ENCODE results near the gene CALR3. TPM values are rescaled to one million over a fixed set of nuclear protein-coding genes. Genes with fewer than 3 reads are reported as not detected.
"Not testable (repeated sequence)": the region's sequence is repeated elsewhere in the genome, so short reads cannot be mapped to it uniquely, and the experiment has no call there.

CALR3 gene, protein sequence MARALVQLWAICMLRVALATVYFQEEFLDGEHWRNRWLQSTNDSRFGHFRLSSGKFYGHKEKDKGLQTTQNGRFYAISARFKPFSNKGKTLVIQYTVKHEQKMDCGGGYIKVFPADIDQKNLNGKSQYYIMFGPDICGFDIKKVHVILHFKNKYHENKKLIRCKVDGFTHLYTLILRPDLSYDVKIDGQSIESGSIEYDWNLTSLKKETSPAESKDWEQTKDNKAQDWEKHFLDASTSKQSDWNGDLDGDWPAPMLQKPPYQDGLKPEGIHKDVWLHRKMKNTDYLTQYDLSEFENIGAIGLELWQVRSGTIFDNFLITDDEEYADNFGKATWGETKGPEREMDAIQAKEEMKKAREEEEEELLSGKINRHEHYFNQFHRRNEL
- polyA plus RNA-seq (2012; ENCODE audit: insufficient read depth, insufficient read length, low read depth): not detected

DNA sequence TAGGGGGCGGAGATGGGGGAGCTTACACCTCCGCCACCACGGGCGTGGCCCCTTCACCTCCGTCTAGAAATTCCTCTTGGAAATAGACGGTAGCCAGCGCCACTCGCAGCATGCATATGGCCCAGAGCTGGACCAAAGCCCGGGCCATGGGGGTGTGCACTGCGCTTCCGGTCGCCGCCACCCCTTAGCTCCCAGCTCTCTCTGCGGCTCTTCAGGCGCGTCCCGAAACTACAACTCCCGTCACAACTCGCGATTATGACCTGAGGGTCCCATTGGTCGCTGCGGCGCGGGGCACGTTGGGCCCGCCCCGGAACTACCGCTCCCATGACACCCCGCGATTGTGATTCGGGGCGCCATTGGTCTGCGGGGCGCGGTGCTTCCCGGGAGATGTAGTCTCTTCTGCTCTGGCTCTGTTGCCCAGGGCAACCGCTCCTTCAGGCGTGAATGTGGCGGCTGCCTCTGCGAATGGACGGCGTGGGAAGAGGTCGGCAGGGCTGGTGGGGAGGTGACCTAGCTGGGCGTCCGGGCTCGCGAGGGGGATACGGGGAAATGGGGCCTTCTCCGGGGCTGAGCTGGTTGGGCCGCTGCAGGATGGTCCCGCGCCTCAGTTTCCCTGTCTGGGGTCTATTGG is at the start of gene CALR3, which contains the start of gene C19orf44:
CALR3 (minus strand) TSS at position 186 of the 631 bp plus-strand sequence; CDS start at position 148, 38 bp downstream.
C19orf44 (plus strand) TSS at position 413 of the 631 bp plus-strand sequence. CDS start 4,399 bp downstream, outside the sequence.
- peak; percentile 98 for DNase-seq
- peak within 1 kb of the TSS; percentile 78 for H3K4me3 ChIP-seq (ENCODE audit: low read depth, low read length)
- H3K27me3 ChIP-seq: no peaks in the 10 kb centered on the region
- TF ChIP-seq, protein P1, sequence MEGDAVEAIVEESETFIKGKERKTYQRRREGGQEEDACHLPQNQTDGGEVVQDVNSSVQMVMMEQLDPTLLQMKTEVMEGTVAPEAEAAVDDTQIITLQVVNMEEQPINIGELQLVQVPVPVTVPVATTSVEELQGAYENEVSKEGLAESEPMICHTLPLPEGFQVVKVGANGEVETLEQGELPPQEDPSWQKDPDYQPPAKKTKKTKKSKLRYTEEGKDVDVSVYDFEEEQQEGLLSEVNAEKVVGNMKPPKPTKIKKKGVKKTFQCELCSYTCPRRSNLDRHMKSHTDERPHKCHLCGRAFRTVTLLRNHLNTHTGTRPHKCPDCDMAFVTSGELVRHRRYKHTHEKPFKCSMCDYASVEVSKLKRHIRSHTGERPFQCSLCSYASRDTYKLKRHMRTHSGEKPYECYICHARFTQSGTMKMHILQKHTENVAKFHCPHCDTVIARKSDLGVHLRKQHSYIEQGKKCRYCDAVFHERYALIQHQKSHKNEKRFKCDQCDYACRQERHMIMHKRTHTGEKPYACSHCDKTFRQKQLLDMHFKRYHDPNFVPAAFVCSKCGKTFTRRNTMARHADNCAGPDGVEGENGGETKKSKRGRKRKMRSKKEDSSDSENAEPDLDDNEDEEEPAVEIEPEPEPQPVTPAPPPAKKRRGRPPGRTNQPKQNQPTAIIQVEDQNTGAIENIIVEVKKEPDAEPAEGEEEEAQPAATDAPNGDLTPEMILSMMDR (IDR thresholded peaks at IDR 0.05; ENCODE audit: low read depth, low read length): peak; percentile 21; the same call in 1 of the 2 replicates
- no peaks in the 10 kb centered on the region for H3K9me3 ChIP-seq
- H3K36me3 ChIP-seq: no peaks in the 10 kb centered on the region
- H3K4me1 ChIP-seq: no peaks in the 10 kb centered on the region

DNA sequence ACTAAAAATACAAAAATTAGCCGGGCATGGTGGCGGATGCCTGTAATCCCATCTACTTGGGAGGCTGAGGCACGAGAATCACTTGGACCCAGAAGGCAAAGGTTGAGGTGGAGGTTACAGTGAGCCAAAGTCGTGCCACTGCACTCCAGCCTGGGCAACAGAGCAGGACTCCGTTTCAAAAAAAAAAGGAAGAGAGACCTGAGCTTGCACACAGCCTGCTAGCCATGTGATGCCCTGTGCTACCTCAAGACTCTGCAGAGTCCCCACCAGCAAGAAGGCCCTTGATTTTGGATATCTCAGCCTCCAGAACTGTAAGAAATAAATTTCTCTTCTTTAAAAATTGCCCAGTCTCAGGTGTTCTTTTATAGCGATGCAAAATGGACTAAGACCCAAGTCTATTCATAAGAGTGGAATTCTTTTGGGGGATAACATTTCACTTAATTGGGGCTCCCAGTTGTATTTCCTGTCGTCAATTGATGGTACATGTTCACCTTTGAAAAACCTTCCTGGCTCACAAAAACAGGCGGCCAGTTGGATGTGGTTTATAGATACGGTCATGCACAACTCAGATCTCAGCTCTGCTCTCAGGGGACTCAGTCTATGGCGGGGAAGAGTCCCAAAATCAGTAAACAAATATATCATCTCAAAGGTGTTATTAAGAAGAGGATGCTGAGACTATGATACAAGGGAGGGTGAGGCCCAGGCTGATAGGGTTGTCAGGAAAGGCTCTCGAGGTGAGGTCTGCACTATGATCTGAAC is 48.7 kb upstream of the CALR3 start:
- H3K27me3 ChIP-seq: no peaks in the 10 kb centered on the region
- no peak for DNase-seq
- H3K4me3 ChIP-seq (ENCODE audit: low read depth, low read length): no peak overlapping the region
- H3K36me3 ChIP-seq: peaks cover 19% of the 10 kb centered on the region
- no peaks in the 10 kb centered on the region for H3K9me3 ChIP-seq
- TF ChIP-seq, protein P1 (IDR thresholded peaks at IDR 0.05; ENCODE audit: low read depth, low read length): no peak
- H3K4me1 ChIP-seq: peaks cover 2% of the 10 kb centered on the region; the same call in 1 of the 2 replicates

DNA sequence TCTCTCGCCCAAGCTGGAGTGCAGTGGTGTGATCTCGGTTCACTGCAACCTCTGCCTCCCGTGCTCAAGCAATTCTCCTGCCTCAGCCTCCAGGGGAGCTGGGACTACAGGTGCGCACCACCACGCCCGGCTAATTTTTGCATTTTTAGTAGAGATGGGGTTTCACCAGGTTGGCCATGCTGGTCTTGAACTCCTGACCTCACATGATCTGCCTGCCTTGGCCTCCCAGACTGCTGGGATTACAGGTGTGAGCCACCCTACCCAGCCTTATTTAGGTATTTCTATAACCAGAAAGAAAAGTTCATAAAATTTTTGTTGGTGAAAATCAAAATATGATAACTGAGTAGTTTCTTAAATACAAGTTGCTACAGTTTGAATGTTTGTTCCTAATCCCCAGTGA is 47.8 kb upstream of the CALR3 start:
- not testable (repeated sequence) for H3K9me3 ChIP-seq, H3K4me1 ChIP-seq, H3K27me3 ChIP-seq, DNase-seq
- H3K36me3 ChIP-seq: peaks cover 25% of the 10 kb centered on the region
- H3K4me3 ChIP-seq (ENCODE audit: low read depth, low read length): peak overlapping the region; percentile 96

DNA sequence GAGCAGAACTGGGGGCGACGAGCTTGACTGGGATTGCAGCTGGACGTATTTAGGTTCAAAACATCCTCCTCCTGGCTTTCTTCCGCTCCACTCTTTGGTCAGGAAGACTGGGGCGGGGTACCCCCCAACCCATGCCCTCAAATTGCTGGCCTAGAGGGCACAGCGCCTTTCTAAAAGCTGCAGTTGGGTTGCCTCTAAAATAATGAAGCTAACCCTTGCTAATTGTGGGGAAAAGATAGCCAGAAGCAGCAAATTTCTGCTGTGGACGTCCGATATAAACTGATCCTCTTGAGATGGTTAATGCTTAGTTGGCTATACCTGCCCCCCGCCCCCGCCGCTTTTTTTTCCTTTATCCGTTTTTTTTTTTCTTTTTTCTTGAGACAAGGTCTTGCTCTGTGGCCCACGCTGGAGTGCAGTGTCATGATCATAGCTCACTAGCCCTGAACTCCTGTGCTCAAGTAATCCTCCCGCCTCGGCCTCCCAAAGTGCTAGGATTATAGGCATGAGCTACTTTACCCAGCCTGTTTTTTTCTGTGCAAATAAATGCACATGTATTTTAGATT is 47.0 kb upstream of the CALR3 start:
- Histone ChIP-seq H3K4me1 (peaks cover 2% of the 10 kb centered on the region; the same call in 1 of the 2 replicates), H3K36me3 (peaks cover 33% of the 10 kb centered on the region), H3K9me3 (no peaks in the 10 kb centered on the region), H3K4me3 (ENCODE audit: low read depth, low read length) (peak overlapping the region; percentile 96), H3K27me3 (no peaks in the 10 kb centered on the region)
- TF ChIP-seq, protein P1 (IDR thresholded peaks at IDR 0.05; ENCODE audit: low read depth, low read length): no peak
- no peak for DNase-seq

DNA sequence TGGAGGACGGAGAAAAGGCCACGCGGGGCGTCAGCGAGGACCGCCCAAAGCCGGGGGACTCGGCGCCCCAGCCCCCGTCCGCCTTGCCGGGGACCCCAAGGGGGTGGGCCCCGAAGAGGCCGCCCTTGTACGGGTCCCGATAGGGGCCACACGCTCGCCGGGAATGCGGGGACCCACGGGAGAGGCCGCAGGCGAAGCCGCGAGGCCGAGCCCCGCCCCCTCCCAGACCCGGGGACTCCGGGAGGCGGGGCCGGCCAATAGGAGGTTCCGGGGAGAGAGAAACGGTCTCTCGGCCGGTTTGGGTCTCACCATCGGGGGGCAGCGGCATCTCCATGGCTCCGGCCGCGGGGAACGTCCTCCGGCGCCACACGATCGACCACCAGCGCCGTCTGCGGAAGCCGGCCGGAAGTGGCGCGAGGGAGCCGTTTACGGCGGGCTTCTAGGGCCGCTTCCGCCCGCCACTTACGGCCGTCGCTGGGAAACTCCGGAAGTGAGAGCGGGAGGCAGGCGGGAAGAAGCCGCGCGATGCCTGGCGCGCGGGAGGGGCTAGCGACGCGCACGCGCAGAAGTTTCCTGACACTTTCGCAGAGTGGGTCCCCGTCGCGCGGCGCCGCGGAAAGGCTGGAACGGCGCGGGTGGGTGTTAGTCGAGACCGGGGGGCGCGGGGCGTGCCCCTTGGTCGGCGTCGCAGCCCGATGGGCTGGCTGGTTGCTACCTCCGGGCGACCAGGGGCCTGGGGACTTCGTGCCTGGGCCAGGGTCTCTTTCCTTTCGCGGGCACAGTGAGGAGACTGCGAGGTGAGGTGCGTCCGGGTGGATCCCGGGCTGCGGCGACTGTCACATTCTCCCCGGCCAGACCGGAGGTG is 46.3 kb upstream of the CALR3 start, which contains the start of gene CHERP:
CHERP (minus strand) TSS at position 393 of the 865 bp plus-strand sequence; CDS start at position 334, 59 bp downstream.
- peak within 1 kb of the TSS; percentile 96 for H3K4me3 ChIP-seq (ENCODE audit: low read depth, low read length)
- peak; percentile 95 for DNase-seq
- no peaks in the 10 kb centered on the region for H3K9me3 ChIP-seq
- H3K27me3 ChIP-seq: no peaks in the 10 kb centered on the region
- H3K4me1 ChIP-seq: peaks cover 2% of the 10 kb centered on the region; the same call in 1 of the 2 replicates
- H3K36me3 ChIP-seq: peaks cover 40% of the 10 kb centered on the region
- TF ChIP-seq, protein P1 (IDR thresholded peaks at IDR 0.05; ENCODE audit: low read depth, low read length): no peak
